ENCODE measurements around the gene PYDC2.

DNA sequence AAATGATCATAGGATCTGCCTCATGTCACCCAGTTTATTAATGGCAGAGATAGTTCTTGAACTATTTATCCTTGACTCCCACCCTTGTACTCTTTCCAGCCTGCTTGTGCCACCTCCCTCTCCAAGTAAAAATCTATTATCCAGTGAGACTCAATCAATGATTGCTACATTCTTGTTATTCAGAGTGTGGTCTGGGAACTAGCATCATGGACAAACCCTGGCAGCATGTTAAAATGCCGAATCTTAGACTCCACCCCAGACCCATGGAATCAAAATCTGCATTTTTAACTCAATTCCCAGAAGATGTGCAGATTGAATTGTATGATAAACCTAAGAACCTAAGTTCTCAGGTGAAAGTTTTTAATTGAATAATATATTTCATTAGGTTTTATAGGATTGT, 34.7 kb upstream of the PYDC2 start:
- TF ChIP-seq, protein P1, sequence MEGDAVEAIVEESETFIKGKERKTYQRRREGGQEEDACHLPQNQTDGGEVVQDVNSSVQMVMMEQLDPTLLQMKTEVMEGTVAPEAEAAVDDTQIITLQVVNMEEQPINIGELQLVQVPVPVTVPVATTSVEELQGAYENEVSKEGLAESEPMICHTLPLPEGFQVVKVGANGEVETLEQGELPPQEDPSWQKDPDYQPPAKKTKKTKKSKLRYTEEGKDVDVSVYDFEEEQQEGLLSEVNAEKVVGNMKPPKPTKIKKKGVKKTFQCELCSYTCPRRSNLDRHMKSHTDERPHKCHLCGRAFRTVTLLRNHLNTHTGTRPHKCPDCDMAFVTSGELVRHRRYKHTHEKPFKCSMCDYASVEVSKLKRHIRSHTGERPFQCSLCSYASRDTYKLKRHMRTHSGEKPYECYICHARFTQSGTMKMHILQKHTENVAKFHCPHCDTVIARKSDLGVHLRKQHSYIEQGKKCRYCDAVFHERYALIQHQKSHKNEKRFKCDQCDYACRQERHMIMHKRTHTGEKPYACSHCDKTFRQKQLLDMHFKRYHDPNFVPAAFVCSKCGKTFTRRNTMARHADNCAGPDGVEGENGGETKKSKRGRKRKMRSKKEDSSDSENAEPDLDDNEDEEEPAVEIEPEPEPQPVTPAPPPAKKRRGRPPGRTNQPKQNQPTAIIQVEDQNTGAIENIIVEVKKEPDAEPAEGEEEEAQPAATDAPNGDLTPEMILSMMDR (conservative IDR thresholded peaks at IDR 0.05; ENCODE audit: low read length): no peak
- no peak for TF ChIP-seq EZH2phosphoT487 (IDR thresholded peaks at IDR 0.05; ENCODE audit: borderline replicate concordance, low read depth, low read length)

Data from OCI-LY7 (cell line).